Loucy (cell line): ENCODE measurements around the gene BCHE.

ENCODE experiments used
- H2AFZ ChIP-seq: fragments of 200-600 bp; sonication (generic); 2 replicates; pipeline ENCODE4 v1.6.0; 2016; ENCODE audit warnings: antibody characterized with exemption, mild to moderate bottlenecking, low read length, moderate library complexity
- H3F3A ChIP-seq: fragments of 200-600 bp; 2 replicates; pipeline ENCODE4 v1.6.0; 2016; ENCODE audit warnings: antibody characterized with exemption, low read depth, mild to moderate bottlenecking
- H3K27me3 ChIP-seq: fragments of 200-600 bp; sonication (generic); 2 replicates; pipeline ENCODE4 v1.6.1; 2014; ENCODE audit warnings: low read length, mild to moderate bottlenecking; ENCODE audit not compliant: insufficient read depth, poor library complexity, severe bottlenecking
- H3K36me3 ChIP-seq: fragments of 200-600 bp; sonication (generic); 2 replicates; pipeline ENCODE4 v1.6.1; 2016; ENCODE audit warnings: low read length; ENCODE audit not compliant: insufficient read depth
- H3K4me1 ChIP-seq: fragments of 200-600 bp; sonication (generic); 2 replicates; pipeline ENCODE4 v1.5.1; 2014; ENCODE audit warnings: low read length, mild to moderate bottlenecking; ENCODE audit not compliant: insufficient read depth, poor library complexity, severe bottlenecking
- H3K4me2 ChIP-seq: fragments of 200-600 bp; sonication (generic); 2 replicates; pipeline ENCODE4 v1.6.0; 2014; ENCODE audit warnings: antibody characterized with exemption, low read length, low read depth, mild to moderate bottlenecking; ENCODE audit not compliant: poor library complexity, severe bottlenecking
- H3K4me3 ChIP-seq: fragments of 200-600 bp; sonication (generic); 2 replicates; pipeline ENCODE4 v1.5.1; 2014; ENCODE audit warnings: low read length, mild to moderate bottlenecking, mixed read lengths; ENCODE audit not compliant: poor library complexity, severe bottlenecking
- H3K79me2 ChIP-seq: fragments of 200-600 bp; sonication (generic); 2 replicates; pipeline ENCODE4 v1.6.1; 2014; ENCODE audit warnings: low read length; ENCODE audit not compliant: insufficient read depth
- H3K9ac ChIP-seq: fragments of 200-600 bp; sonication (generic); 2 replicates; pipeline ENCODE4 v1.6.0; 2014; ENCODE audit warnings: mild to moderate bottlenecking, low read depth, low read length, moderate library complexity; ENCODE audit not compliant: poor library complexity, severe bottlenecking
- H3K9me2 ChIP-seq: fragments of 200-600 bp; sonication (generic); replicated peaks from 2 replicates; pipeline ENCODE4 v1.6.1; 2016; ENCODE audit warnings: low read depth, low read length, mixed read lengths
- H3K9me3 ChIP-seq: fragments of 200-600 bp; sonication (generic); 2 replicates; pipeline ENCODE4 v1.6.1; 2014; ENCODE audit warnings: mild to moderate bottlenecking, antibody characterized with exemption, low read length, low read depth; ENCODE audit not compliant: insufficient read depth
- H4K20me1 ChIP-seq: fragments of 200-600 bp; sonication (generic); 2 replicates; pipeline ENCODE4 v1.6.0; 2014; ENCODE audit warnings: antibody characterized with exemption, low read length, mild to moderate bottlenecking; ENCODE audit not compliant: insufficient read depth, poor library complexity, severe bottlenecking
- EZH2phosphoT487 ChIP-seq: fragments of 200-600 bp; IDR thresholded peaks from 2 replicates; pipeline ENCODE4 v1.6.1; 2018; ENCODE audit warnings: antibody characterized with exemption, mild to moderate bottlenecking, moderate library complexity, borderline replicate concordance
- TF ChIP-seq, protein P1 (sequence below): fragments of 200-600 bp; sonication (generic); conservative IDR thresholded peaks from 2 replicates; pipeline ENCODE4 v1.5.1; 2014; ENCODE audit warnings: mild to moderate bottlenecking, antibody characterized with exemption, low read length

Gene BCHE

GRCh38 chr3:165728924-165729323, 108.3 kb downstream of the BCHE start:
- H3K9me3 ChIP-seq = no peaks in the 10 kb centered on the region
- H3K4me2 ChIP-seq = no peak overlapping the region
- H4K20me1 ChIP-seq = no peaks in the 10 kb centered on the region
- no peaks in the 10 kb centered on the region for H3K36me3 ChIP-seq
- H3K27me3 ChIP-seq = no peaks in the 10 kb centered on the region
- no peak overlapping the region for H3K9ac ChIP-seq
- no peaks in the 10 kb centered on the region for H3K79me2 ChIP-seq
- H3K4me3 ChIP-seq = no peak overlapping the region
- no peaks in the 10 kb centered on the region; the same call in 1 of the 2 replicates for H3K9me2 ChIP-seq
- H3K4me1 ChIP-seq = no peaks in the 10 kb centered on the region
- no peak for TF ChIP-seq EZH2phosphoT487
- TF ChIP-seq, protein P1, sequence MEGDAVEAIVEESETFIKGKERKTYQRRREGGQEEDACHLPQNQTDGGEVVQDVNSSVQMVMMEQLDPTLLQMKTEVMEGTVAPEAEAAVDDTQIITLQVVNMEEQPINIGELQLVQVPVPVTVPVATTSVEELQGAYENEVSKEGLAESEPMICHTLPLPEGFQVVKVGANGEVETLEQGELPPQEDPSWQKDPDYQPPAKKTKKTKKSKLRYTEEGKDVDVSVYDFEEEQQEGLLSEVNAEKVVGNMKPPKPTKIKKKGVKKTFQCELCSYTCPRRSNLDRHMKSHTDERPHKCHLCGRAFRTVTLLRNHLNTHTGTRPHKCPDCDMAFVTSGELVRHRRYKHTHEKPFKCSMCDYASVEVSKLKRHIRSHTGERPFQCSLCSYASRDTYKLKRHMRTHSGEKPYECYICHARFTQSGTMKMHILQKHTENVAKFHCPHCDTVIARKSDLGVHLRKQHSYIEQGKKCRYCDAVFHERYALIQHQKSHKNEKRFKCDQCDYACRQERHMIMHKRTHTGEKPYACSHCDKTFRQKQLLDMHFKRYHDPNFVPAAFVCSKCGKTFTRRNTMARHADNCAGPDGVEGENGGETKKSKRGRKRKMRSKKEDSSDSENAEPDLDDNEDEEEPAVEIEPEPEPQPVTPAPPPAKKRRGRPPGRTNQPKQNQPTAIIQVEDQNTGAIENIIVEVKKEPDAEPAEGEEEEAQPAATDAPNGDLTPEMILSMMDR = no peak
- no peaks in the 10 kb centered on the region for H3F3A ChIP-seq
- H2AFZ ChIP-seq = no peak overlapping the region

DNA sequence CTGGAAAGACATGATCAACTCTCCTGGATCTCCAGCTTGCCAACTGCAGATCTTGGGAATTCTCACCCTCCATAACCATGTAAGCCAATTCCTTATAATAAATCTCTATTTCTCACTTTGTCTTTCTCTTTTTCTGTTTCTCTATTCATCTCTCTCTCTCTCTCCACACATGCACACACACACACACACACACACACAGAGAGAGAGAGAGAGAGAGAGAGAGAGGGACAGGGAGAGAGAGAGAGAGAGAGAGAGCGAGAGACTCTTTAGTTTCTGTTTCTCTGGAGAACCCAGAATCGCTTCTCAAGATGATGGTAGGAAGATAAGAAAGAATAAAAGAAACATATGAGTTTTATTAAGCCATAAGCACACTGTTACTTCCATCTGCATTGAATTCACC, 111.9 kb downstream of the BCHE start:
- no peak overlapping the region for H3K4me3 ChIP-seq
- no peak overlapping the region for H3K4me2 ChIP-seq
- TF ChIP-seq EZH2phosphoT487 = no peak
- TF ChIP-seq, protein P1 = no peak

More for the DNA sequence above, 111.9 kb downstream of the BCHE start:
- Histone ChIP-seq H3K79me2 (no peaks in the 10 kb centered on the region), H3K36me3 (no peaks in the 10 kb centered on the region), H3K9ac (no peak overlapping the region), H2AFZ (no peak overlapping the region), H4K20me1 (no peaks in the 10 kb centered on the region), H3K9me3 (no peaks in the 10 kb centered on the region), H3K4me1 (no peaks in the 10 kb centered on the region), H3K27me3 (no peaks in the 10 kb centered on the region), H3F3A (no peaks in the 10 kb centered on the region), H3K9me2 (no peaks in the 10 kb centered on the region; the same call in 1 of the 2 replicates)
